H1 (cell line): ENCODE results near the gene NCAPG2.

ENCODE experiments used
- CEBPB ChIP-seq: IDR thresholded peaks from 2 replicates; pipeline ENCODE4 v1.6.1; 2012; ENCODE audit warnings: low read depth, low read length
- CTBP2 ChIP-seq: IDR thresholded peaks from 2 replicates; pipeline ENCODE4 v1.7.0; 2011; ENCODE audit warnings: borderline replicate concordance, mild to moderate bottlenecking, moderate library complexity, mixed read lengths, low read length; ENCODE audit not compliant: insufficient read depth, insufficient read length
- CTCF ChIP-seq, 3 experiments: IDR thresholded peaks; 1 replicate in 2 of 3; 2 replicates in 1 of 3; pipeline versions ENCODE4 v1.5.1 to v1.6.1; 2011; ENCODE audit warnings: low read length in 3 of 3, mild to moderate bottlenecking in 3 of 3, inconsistent platforms in 2 of 3, low read depth in 1 of 3, moderate library complexity in 1 of 3; ENCODE audit not compliant: insufficient read depth in 1 of 3; ENCODE audit errors: control extremely low read depth in 1 of 3
- EZH2 ChIP-seq: fragments of 200-600 bp; sonication (generic); IDR thresholded peaks from 2 replicates; pipeline ENCODE4 v1.7.1; 2012; ENCODE audit warnings: low read depth, mild to moderate bottlenecking, moderate library complexity, low read length, inconsistent platforms; ENCODE audit not compliant: severe bottlenecking
- TF ChIP-seq, protein P1 (sequence below): IDR thresholded peaks from 2 replicates; pipeline ENCODE4 v1.6.1; 2011; ENCODE audit warnings: low read length, improper control_type of control experiment

DNA sequence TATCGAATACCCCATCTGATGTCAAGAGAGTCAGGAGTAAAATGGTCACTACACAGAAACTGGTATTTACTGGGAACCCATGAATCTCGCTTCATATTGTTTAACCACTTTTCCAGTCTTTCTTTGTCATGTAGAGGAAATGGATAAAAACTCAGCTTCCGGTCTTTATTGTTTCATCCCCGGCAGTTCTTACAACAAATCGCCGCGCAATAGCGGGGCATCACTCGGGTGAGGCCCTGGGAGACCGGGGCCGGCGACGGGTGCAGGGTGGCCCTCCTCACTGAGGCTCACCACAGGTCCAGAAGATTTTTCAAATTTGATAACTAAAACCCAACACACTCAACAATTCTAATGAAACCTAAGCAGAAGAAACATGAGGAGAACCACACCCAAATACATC, 81.4 kb downstream of the NCAPG2 start:
- TF ChIP-seq EZH2 (no peak), CTCF (IDR thresholded peaks at IDR 0.05; ENCODE audit: control extremely low read depth in 1 of 3, insufficient read depth in 1 of 3, low read depth in 1 of 3, low read length in 3 of 3) (no peak), CTBP2 (no peak), CEBPB (no peak)
- TF ChIP-seq, protein P1, sequence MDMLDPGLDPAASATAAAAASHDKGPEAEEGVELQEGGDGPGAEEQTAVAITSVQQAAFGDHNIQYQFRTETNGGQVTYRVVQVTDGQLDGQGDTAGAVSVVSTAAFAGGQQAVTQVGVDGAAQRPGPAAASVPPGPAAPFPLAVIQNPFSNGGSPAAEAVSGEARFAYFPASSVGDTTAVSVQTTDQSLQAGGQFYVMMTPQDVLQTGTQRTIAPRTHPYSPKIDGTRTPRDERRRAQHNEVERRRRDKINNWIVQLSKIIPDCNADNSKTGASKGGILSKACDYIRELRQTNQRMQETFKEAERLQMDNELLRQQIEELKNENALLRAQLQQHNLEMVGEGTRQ: no peak
